WTC11 (cell line): ENCODE data around the gene LHFPL6. TPM values are rescaled to one million over a fixed set of nuclear protein-coding genes. Genes with fewer than 3 reads are reported as not detected.

Experiments
- ATAC-seq: fragments of 200-7000 bp; cut with Tn5 transposase; 2 replicates; pipeline ENCODE4 v1.10.0; 2021; ENCODE audit warnings: mild to moderate bottlenecking, moderate library complexity
- CTCF ChIA-PET: fragments of 300-600 bp; sonication (Branson Sonifier 250); formaldehyde crosslinking; loops from one replicate; lab custom pipeline; 2021; ENCODE audit warnings: antibody characterized with exemption; lab: Charles Lee
- POLR2A ChIA-PET: fragments of 350-600 bp; sonication (Branson Sonifier 250); formaldehyde crosslinking; loops from one replicate; lab custom pipeline; 2021; ENCODE audit warnings: antibody characterized with exemption; lab: Charles Lee
- DNase-seq: peaks from one replicate; pipeline ENCODE4 v3.0.0; 2021; ENCODE audit warnings: low spot score
- H3K27ac Mint-ChIP-seq: 2 replicates; pipeline ENCODE4 v1.8.0; 2021; ENCODE audit warnings: mixed read lengths
- H3K27me3 Mint-ChIP-seq: 2 replicates; pipeline ENCODE4 v1.8.0; 2021; ENCODE audit warnings: low read depth, mild to moderate bottlenecking, moderate library complexity, mixed read lengths
- H3K36me3 Mint-ChIP-seq: 2 replicates; pipeline ENCODE4 v1.8.0; 2021; ENCODE audit warnings: mixed read lengths
- H3K4me1 Mint-ChIP-seq: 2 replicates; pipeline ENCODE4 v1.8.0; 2022; ENCODE audit warnings: mixed read lengths
- H3K4me3 Mint-ChIP-seq: 2 replicates; pipeline ENCODE4 v1.8.0; 2021; ENCODE audit warnings: mild to moderate bottlenecking, moderate library complexity, mixed read lengths
- H3K9me3 Mint-ChIP-seq: 2 replicates; pipeline ENCODE4 v1.8.0; 2021; ENCODE audit warnings: mixed read lengths
- ETV6 ChIP-seq: sonication (generic); formaldehyde crosslinking; IDR thresholded peaks from 2 replicates; pipeline ENCODE4 v1.8.1; 2022; ENCODE audit warnings: mild to moderate bottlenecking, missing genetic modification reagents
- MYBL2 ChIP-seq: sonication (generic); formaldehyde crosslinking; IDR thresholded peaks from 2 replicates; pipeline ENCODE4 v1.8.1; 2023; ENCODE audit warnings: mild to moderate bottlenecking, moderate library complexity, missing genetic modification reagents
- NFE2L1 ChIP-seq: sonication (generic); formaldehyde crosslinking; IDR thresholded peaks from 2 replicates; pipeline ENCODE4 v1.8.1; 2023; ENCODE audit warnings: missing genetic modification reagents
- OVOL2 ChIP-seq: fragments of 250-450 bp; sonication (Bioruptor Pico); IDR thresholded peaks from 2 replicates; pipeline ENCODE4 v1.9.0; 2021; ENCODE audit warnings: mild to moderate bottlenecking, borderline replicate concordance
- TP53 ChIP-seq: sonication (generic); formaldehyde crosslinking; IDR thresholded peaks from 2 replicates; pipeline ENCODE4 v1.8.1; 2023; ENCODE audit warnings: mild to moderate bottlenecking, missing genetic modification reagents
- ZNF219 ChIP-seq: sonication (generic); formaldehyde crosslinking; IDR thresholded peaks from 2 replicates; pipeline ENCODE4 v1.8.0; 2023; ENCODE audit warnings: missing genetic modification reagents, mild to moderate bottlenecking, borderline replicate concordance
- ZNF423 ChIP-seq: fragments of 250-450 bp; sonication (Bioruptor Pico); IDR thresholded peaks from 2 replicates; pipeline ENCODE4 v2.1.2; 2022; ENCODE audit warnings: mild to moderate bottlenecking, moderate library complexity
- total RNA-seq: library from RNA; stranded (reverse); gene quantifications from 3 replicates; pipeline ENCODE4 v1.2.3, GENCODE V29; 2021
- TF ChIP-seq, protein P1 (sequence below): sonication (generic); formaldehyde crosslinking; IDR thresholded peaks from 2 replicates; pipeline ENCODE4 v1.8.0; 2022; ENCODE audit warnings: mild to moderate bottlenecking, missing genetic modification reagents
- TF ChIP-seq, protein P2 (sequence below): sonication (generic); formaldehyde crosslinking; IDR thresholded peaks from 2 replicates; pipeline ENCODE4 v1.8.0; 2023; ENCODE audit warnings: mild to moderate bottlenecking, missing genetic modification reagents
- TF ChIP-seq, protein P3 (sequence below): fragments of 200-600 bp; IDR thresholded peaks from 2 replicates; pipeline ENCODE4 v1.8.0; 2022; ENCODE audit warnings: antibody characterized with exemption
- TF ChIP-seq, protein P4 (sequence below): sonication (generic); formaldehyde crosslinking; IDR thresholded peaks from 2 replicates; pipeline ENCODE4 v1.8.0; 2023; ENCODE audit warnings: missing genetic modification reagents, mild to moderate bottlenecking, borderline replicate concordance
- TF ChIP-seq, protein P5 (sequence below): sonication (generic); formaldehyde crosslinking; IDR thresholded peaks from 2 replicates; pipeline ENCODE4 v1.8.0; 2022; ENCODE audit warnings: mild to moderate bottlenecking, missing genetic modification reagents
- TF ChIP-seq, protein P6 (sequence below): sonication (generic); formaldehyde crosslinking; IDR thresholded peaks from 2 replicates; pipeline ENCODE4 v1.8.0; 2022; ENCODE audit warnings: mild to moderate bottlenecking, missing genetic modification reagents

LHFPL6 gene
- total RNA-seq, 1 experiment from 2014 or later, result 4.5 TPM

DNA sequence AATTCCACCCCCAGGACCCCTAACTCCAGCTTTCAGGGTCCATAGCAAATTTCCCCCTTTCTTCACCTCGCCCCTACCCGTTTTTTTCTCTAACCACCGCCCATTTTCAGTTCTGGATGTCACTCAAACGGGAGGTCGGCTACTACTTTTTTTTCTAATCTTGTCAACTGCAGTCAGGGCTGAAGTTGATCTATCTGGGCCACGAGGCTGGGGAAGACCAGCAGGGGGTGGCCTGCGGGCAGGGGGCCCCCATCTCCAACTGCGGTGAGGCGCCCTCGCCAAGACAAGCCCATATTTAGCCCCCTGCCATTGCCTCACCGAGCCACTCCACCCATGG, 748 bp downstream of the LHFPL6 start:
- H3K27me3 Mint-ChIP-seq, result peaks cover 69% of the 10 kb centered on the region
- TF ChIP-seq TP53 (CRISPR knock-in tag) (no peak), ZNF423 (peak; percentile 84)
- H3K4me1 Mint-ChIP-seq, result peaks cover 15% of the 10 kb centered on the region
- no peaks in the 10 kb centered on the region for H3K9me3 Mint-ChIP-seq
- ATAC-seq (no peak), DNase-seq (no peak)
- POLR2A ChIA-PET, result no interaction called here
- peak overlapping the region; percentile 88 for H3K4me3 Mint-ChIP-seq
- no peak overlapping the region for H3K27ac Mint-ChIP-seq
- no peaks in the 10 kb centered on the region for H3K36me3 Mint-ChIP-seq
- CTCF ChIA-PET, result interaction anchor here (0.7 to 3.0 kb wide), 9 partner anchors 10 to 254 kb away, joined by 3 to 32 read pairs (median 5); no protein-coding TSS in a partner anchor

DNA sequence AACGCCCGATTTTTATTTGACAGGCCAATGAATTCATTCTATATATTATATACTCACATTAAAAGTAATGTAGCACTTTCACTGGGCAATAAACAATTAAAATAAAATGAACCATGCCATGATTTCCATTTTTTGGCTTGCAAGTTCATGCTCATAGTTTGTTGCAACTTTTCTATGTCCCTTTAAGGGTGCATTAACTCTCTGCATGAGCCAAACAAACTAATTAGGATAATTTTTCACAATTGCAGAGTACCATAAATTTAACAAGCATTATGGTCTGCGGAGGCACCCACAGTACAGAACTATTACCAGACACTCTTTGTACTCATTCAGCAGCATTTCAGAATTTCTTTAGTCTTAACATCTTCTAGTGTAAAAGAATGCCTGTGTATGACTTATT, 1.4 kb downstream of the LHFPL6 start:
- CTCF ChIA-PET, result interaction anchor here (1.1 kb wide), 1 partner anchor 184 kb away, joined by 8 read pairs; no protein-coding TSS in a partner anchor
- Mint-ChIP-seq H3K4me1 (peaks cover 15% of the 10 kb centered on the region), H3K9me3 (no peaks in the 10 kb centered on the region), H3K36me3 (no peaks in the 10 kb centered on the region), H3K4me3 (peak overlapping the region; percentile 88), H3K27ac (no peak overlapping the region), H3K27me3 (peaks cover 63% of the 10 kb centered on the region)
- DNase-seq (no peak), ATAC-seq (no peak)
- POLR2A ChIA-PET, result no interaction called here
- TF ChIP-seq, protein P1, sequence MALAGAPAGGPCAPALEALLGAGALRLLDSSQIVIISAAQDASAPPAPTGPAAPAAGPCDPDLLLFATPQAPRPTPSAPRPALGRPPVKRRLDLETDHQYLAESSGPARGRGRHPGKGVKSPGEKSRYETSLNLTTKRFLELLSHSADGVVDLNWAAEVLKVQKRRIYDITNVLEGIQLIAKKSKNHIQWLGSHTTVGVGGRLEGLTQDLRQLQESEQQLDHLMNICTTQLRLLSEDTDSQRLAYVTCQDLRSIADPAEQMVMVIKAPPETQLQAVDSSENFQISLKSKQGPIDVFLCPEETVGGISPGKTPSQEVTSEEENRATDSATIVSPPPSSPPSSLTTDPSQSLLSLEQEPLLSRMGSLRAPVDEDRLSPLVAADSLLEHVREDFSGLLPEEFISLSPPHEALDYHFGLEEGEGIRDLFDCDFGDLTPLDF (CRISPR knock-in tag), result no peak
- TF ChIP-seq NFE2L1 (CRISPR knock-in tag), result no peak
- TF ChIP-seq, protein P2, sequence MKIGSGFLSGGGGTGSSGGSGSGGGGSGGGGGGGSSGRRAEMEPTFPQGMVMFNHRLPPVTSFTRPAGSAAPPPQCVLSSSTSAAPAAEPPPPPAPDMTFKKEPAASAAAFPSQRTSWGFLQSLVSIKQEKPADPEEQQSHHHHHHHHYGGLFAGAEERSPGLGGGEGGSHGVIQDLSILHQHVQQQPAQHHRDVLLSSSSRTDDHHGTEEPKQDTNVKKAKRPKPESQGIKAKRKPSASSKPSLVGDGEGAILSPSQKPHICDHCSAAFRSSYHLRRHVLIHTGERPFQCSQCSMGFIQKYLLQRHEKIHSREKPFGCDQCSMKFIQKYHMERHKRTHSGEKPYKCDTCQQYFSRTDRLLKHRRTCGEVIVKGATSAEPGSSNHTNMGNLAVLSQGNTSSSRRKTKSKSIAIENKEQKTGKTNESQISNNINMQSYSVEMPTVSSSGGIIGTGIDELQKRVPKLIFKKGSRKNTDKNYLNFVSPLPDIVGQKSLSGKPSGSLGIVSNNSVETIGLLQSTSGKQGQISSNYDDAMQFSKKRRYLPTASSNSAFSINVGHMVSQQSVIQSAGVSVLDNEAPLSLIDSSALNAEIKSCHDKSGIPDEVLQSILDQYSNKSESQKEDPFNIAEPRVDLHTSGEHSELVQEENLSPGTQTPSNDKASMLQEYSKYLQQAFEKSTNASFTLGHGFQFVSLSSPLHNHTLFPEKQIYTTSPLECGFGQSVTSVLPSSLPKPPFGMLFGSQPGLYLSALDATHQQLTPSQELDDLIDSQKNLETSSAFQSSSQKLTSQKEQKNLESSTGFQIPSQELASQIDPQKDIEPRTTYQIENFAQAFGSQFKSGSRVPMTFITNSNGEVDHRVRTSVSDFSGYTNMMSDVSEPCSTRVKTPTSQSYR (CRISPR knock-in tag), result no peak
- TF ChIP-seq, protein P3, sequence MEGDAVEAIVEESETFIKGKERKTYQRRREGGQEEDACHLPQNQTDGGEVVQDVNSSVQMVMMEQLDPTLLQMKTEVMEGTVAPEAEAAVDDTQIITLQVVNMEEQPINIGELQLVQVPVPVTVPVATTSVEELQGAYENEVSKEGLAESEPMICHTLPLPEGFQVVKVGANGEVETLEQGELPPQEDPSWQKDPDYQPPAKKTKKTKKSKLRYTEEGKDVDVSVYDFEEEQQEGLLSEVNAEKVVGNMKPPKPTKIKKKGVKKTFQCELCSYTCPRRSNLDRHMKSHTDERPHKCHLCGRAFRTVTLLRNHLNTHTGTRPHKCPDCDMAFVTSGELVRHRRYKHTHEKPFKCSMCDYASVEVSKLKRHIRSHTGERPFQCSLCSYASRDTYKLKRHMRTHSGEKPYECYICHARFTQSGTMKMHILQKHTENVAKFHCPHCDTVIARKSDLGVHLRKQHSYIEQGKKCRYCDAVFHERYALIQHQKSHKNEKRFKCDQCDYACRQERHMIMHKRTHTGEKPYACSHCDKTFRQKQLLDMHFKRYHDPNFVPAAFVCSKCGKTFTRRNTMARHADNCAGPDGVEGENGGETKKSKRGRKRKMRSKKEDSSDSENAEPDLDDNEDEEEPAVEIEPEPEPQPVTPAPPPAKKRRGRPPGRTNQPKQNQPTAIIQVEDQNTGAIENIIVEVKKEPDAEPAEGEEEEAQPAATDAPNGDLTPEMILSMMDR, result no peak

DNA sequence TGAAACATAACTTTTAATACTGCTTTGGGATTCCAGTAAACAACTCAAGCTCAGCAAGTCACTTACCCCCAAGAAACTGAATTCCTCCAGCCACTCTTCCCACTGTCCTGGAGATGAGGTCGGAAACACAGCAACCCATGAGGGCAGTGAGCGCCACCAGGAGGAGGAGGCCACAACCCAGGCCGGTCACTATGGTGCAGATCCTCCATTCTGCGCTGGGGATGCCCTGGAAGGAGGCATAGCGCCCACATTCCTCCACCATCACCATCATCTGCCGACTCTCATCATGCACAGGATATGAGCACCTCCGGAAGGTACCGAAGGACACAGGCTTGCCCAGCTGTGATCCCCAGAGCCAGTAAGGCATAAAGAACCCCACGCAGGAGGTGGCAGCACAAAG, 2.2 kb downstream of the LHFPL6 start:
- H3K27me3 Mint-ChIP-seq, result peaks cover 56% of the 10 kb centered on the region
- peak overlapping the region; percentile 35 for H3K4me3 Mint-ChIP-seq
- no peak overlapping the region for H3K27ac Mint-ChIP-seq
- ATAC-seq, result peak; percentile 75
- ChIA-PET POLR2A (no interaction called here), CTCF (interaction anchor here (0.7 to 1.3 kb wide), 6 partner anchors 15 to 215 kb away, joined by 3 to 8 read pairs (median 4); no protein-coding TSS in a partner anchor)
- H3K4me1 Mint-ChIP-seq, result peaks cover 15% of the 10 kb centered on the region
- 0 out of 2 replicates have a peak, but pooled peaks have one; percentile 41 for TF ChIP-seq ETV6
- TF ChIP-seq ZNF219 (CRISPR knock-in tag), result no peak
- TF ChIP-seq, all 79 proteins: peak for 1
- Mint-ChIP-seq H3K9me3 (no peaks in the 10 kb centered on the region), H3K36me3 (no peaks in the 10 kb centered on the region)
- DNase-seq, result peak; percentile 63

DNA sequence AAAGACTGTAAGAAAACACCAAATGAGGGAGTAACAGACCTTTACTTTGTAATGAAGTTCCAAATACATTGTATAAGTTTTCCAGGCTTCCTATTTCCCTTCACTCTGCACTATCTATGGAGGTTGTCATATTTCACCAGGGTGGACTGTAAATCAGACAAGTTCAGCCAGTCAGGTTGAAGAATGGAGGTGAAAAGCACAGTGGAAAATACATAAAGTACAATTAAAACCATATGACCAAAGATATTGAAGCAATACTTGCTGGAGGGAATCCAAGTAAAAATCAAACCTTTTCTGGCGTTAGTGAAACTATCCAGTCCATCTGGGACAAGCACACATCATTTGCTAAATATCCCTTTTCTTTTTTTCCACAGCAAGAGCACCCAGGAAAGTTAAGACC, 3.2 kb downstream of the LHFPL6 start:
- ChIA-PET POLR2A (no interaction called here), CTCF (interaction anchor here (0.7 to 2.5 kb wide), 6 partner anchors 12 to 215 kb away, joined by 3 to 9 read pairs (median 4); no protein-coding TSS in a partner anchor)
- DNase-seq (no peak), ATAC-seq (no peak)
- H3K36me3 Mint-ChIP-seq, result no peaks in the 10 kb centered on the region
- H3K9me3 Mint-ChIP-seq, result no peaks in the 10 kb centered on the region
- H3K27ac Mint-ChIP-seq, result no peak overlapping the region
- no peak overlapping the region for H3K4me3 Mint-ChIP-seq
- H3K4me1 Mint-ChIP-seq, result peaks cover 15% of the 10 kb centered on the region
- peaks cover 47% of the 10 kb centered on the region for H3K27me3 Mint-ChIP-seq
- TF ChIP-seq ZNF219 (CRISPR knock-in tag) (no peak), MYBL2 (CRISPR knock-in tag) (no peak), OVOL2 (no peak)
- TF ChIP-seq, protein P4, sequence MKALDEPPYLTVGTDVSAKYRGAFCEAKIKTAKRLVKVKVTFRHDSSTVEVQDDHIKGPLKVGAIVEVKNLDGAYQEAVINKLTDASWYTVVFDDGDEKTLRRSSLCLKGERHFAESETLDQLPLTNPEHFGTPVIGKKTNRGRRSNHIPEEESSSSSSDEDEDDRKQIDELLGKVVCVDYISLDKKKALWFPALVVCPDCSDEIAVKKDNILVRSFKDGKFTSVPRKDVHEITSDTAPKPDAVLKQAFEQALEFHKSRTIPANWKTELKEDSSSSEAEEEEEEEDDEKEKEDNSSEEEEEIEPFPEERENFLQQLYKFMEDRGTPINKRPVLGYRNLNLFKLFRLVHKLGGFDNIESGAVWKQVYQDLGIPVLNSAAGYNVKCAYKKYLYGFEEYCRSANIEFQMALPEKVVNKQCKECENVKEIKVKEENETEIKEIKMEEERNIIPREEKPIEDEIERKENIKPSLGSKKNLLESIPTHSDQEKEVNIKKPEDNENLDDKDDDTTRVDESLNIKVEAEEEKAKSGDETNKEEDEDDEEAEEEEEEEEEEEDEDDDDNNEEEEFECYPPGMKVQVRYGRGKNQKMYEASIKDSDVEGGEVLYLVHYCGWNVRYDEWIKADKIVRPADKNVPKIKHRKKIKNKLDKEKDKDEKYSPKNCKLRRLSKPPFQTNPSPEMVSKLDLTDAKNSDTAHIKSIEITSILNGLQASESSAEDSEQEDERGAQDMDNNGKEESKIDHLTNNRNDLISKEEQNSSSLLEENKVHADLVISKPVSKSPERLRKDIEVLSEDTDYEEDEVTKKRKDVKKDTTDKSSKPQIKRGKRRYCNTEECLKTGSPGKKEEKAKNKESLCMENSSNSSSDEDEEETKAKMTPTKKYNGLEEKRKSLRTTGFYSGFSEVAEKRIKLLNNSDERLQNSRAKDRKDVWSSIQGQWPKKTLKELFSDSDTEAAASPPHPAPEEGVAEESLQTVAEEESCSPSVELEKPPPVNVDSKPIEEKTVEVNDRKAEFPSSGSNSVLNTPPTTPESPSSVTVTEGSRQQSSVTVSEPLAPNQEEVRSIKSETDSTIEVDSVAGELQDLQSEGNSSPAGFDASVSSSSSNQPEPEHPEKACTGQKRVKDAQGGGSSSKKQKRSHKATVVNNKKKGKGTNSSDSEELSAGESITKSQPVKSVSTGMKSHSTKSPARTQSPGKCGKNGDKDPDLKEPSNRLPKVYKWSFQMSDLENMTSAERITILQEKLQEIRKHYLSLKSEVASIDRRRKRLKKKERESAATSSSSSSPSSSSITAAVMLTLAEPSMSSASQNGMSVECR, result no peak
- TF ChIP-seq, protein P5, sequence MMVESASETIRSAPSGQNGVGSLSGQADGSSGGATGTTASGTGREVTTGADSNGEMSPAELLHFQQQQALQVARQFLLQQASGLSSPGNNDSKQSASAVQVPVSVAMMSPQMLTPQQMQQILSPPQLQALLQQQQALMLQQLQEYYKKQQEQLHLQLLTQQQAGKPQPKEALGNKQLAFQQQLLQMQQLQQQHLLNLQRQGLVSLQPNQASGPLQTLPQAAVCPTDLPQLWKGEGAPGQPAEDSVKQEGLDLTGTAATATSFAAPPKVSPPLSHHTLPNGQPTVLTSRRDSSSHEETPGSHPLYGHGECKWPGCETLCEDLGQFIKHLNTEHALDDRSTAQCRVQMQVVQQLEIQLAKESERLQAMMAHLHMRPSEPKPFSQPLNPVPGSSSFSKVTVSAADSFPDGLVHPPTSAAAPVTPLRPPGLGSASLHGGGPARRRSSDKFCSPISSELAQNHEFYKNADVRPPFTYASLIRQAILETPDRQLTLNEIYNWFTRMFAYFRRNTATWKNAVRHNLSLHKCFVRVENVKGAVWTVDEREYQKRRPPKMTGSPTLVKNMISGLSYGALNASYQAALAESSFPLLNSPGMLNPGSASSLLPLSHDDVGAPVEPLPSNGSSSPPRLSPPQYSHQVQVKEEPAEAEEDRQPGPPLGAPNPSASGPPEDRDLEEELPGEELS, result no peak
- TF ChIP-seq, protein P6, sequence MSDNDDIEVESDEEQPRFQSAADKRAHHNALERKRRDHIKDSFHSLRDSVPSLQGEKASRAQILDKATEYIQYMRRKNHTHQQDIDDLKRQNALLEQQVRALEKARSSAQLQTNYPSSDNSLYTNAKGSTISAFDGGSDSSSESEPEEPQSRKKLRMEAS, result no peak
